ENCODE data around the gene JAKMIP2. TPM values are rescaled to one million over a fixed set of nuclear protein-coding genes. Genes with fewer than 3 reads are reported as not detected.

Gene JAKMIP2
- total RNA-seq, 1 experiment from 2014 or later, result 10.9 TPM

- no peak for TF ChIP-seq ZNF532 (CRISPR knock-in tag; IDR thresholded peaks at IDR 0.05; ENCODE audit: borderline replicate concordance)
- TF ChIP-seq ZNF281 (CRISPR knock-in tag; IDR thresholded peaks at IDR 0.05), result no peak
- no peak for TF ChIP-seq USF2 (CRISPR knock-in tag; IDR thresholded peaks at IDR 0.05)
These were observed 171.7 kb downstream of the JAKMIP2 start (continued) for GRCh38 chr5:147610798-147611197.

GRCh38 chr5:147601652-147602051, 180.9 kb downstream of the JAKMIP2 start:
- CTCF ChIA-PET, result no interaction called here

More at GRCh38 chr5:147601652-147602051, 180.9 kb downstream of the JAKMIP2 start:
- ATAC-seq, result no peak
- POLR2A ChIA-PET, result interaction anchor here (0.5 kb wide), 1 partner anchor 15 kb away, joined by 4 read pairs; no protein-coding TSS in a partner anchor
- Mint-ChIP-seq H3K4me1 (no peaks in the 10 kb centered on the region), H3K36me3 (peaks cover 43% of the 10 kb centered on the region), H3K9me3 (no peaks in the 10 kb centered on the region), H3K27ac (no peak overlapping the region), H3K27me3 (ENCODE audit: low read depth) (no peaks in the 10 kb centered on the region), H3K4me3 (no peak overlapping the region)
- TF ChIP-seq AFF4 (CRISPR knock-in tag; IDR thresholded peaks at IDR 0.05; ENCODE audit: borderline replicate concordance), result no peak
- TF ChIP-seq GRHL2 (CRISPR knock-in tag; IDR thresholded peaks at IDR 0.05; ENCODE audit: insufficient replicate concordance, severe bottlenecking), result no peak
- TF ChIP-seq JAZF1 (CRISPR knock-in tag; IDR thresholded peaks at IDR 0.05), result no peak
- TF ChIP-seq MYBL2 (CRISPR knock-in tag; IDR thresholded peaks at IDR 0.05), result no peak
- no peak for TF ChIP-seq ZMAT4 (CRISPR knock-in tag; IDR thresholded peaks at IDR 0.05)
- DNase-seq (ENCODE audit: low spot score), result no peak
